HG03103 (cell line): Measurements from ENCODE around the gene PPP4C.

ENCODE experiments used
- ATAC-seq: cut with Tn5 transposase; IDR thresholded peaks from one replicate; pipeline ENCODE4 v1.9.1; 2021; ENCODE audit warnings: low read depth; ENCODE audit not compliant: unreplicated experiment

Gene PPP4C

GRCh38 chr16:30079480-30079879 lies 3.7 kb downstream of the PPP4C start:
- ATAC-seq, result no peak

GRCh38 chr16:30082545-30083090 lies 6.8 kb downstream of the PPP4C start:
- no peak for ATAC-seq

GRCh38 chr16:30083216-30084055 lies 7.6 kb downstream of the PPP4C start:
- ATAC-seq, result no peak

GRCh38 chr16:30084096-30084815 lies 8.5 kb downstream of the PPP4C start:
- ATAC-seq, result no peak

- no peak for ATAC-seq
These were observed 9.0 kb downstream of the PPP4C start for GRCh38 chr16:30084816-30085159.

GRCh38 chr16:30085247-30085646 lies 9.5 kb downstream of the PPP4C start:
- no peak for ATAC-seq

- ATAC-seq, result no peak
These were observed 10.0 kb downstream of the PPP4C start for GRCh38 chr16:30085820-30086219.

- no peak for ATAC-seq
These were observed 10.7 kb downstream of the PPP4C start for GRCh38 chr16:30086291-30087140.

GRCh38 chr16:30087181-30087898 lies 11.5 kb downstream of the PPP4C start:
- no peak for ATAC-seq

- ATAC-seq, result no peak
These were observed 12.5 kb downstream of the PPP4C start for GRCh38 chr16:30088237-30088831.

GRCh38 chr16:30088832-30089624 lies 13.2 kb downstream of the PPP4C start:
- no peak for ATAC-seq

- ATAC-seq, result no peak
These were observed 15.0 kb downstream of the PPP4C start for GRCh38 chr16:30090610-30091331.

- ATAC-seq, result peak; percentile 59
These were observed 15.9 kb downstream of the PPP4C start, which contains the start of gene TBX6 for GRCh38 chr16:30091474-30092372. TBX6 (minus strand) TSS chr16:30091924; CDS start chr16:30091193, 731 bp downstream.

GRCh38 chr16:30092373-30093010 lies 16.7 kb downstream of the PPP4C start:
- ATAC-seq, result peak; percentile 40

- no peak for ATAC-seq
These were observed 18.9 kb downstream of the PPP4C start for GRCh38 chr16:30094541-30095165.
